ENCODE results near the gene B4GAT1.
A peak's percentile ranks its signal among the peaks of the same experiment; 100 is the strongest.
"Not testable (repeated sequence)": the region's sequence is repeated elsewhere in the genome, so short reads cannot be mapped to it uniquely, and the experiment has no call there.

The B4GAT1 gene

GRCh38 chr11:66311965-66312548, 35.4 kb downstream of the B4GAT1 start:
- peak; percentile 65 for DNase-seq (ENCODE audit: low spot score)
- peak; percentile 28 for FAIRE-seq

DNA sequence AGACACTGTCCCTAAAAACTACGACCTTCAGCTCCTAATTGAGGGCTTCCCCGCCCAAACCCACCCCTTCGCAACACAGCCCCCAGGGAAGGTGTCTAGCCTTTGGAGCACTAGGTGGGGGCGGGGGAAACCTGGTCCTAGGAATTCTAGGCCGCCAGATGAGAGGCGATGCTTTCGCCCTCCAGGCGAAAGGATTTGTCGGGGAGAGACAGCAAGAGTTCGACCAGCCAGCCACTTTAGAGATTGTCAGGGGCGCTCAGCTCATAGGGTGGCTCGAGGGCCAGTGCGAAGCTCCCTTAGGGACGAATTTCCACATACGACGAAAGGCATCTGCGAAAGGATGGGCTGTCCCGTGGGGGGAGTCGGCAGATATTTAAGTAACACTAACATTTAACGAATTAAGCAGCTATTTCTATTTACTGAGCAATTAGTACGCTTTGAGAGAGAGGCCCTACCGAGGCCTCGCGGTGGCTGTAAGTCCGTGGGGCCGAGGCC, 35.9 kb downstream of the B4GAT1 start:
- DNase-seq (ENCODE audit: low spot score) = no peak
- no peak for FAIRE-seq

GRCh38 chr11:66310803-66311440, 36.5 kb downstream of the B4GAT1 start:
- DNase-seq (ENCODE audit: low spot score); FAIRE-seq: not testable (repeated sequence)

- no peak for FAIRE-seq
- no peak for DNase-seq (ENCODE audit: low spot score)
These were observed 37.1 kb downstream of the B4GAT1 start for GRCh38 chr11:66310324-66310723.

GRCh38 chr11:66309475-66309874, 38.0 kb downstream of the B4GAT1 start:
- FAIRE-seq (no peak), DNase-seq (ENCODE audit: low spot score) (no peak)

DNA sequence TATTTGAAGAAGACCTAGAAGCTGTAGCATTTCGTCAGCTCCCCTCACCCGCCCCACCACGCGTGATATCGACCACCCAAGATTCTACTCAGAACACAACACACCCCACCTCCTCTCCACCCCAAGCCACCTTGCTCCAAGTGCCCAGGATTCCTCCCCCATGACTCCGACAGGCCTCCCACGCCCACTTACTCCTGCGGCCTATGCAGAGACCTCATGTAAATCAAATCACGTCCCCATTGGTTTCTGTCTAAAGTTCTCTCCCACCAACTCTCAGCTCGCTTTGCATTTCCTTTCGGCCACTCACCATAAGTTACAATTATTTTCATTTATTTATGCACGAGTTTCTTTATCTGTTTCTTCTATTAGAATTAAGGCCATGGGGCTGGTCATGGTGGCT, 44.8 kb downstream of the B4GAT1 start:
- FAIRE-seq (no peak), DNase-seq (ENCODE audit: low spot score) (no peak)

DNA sequence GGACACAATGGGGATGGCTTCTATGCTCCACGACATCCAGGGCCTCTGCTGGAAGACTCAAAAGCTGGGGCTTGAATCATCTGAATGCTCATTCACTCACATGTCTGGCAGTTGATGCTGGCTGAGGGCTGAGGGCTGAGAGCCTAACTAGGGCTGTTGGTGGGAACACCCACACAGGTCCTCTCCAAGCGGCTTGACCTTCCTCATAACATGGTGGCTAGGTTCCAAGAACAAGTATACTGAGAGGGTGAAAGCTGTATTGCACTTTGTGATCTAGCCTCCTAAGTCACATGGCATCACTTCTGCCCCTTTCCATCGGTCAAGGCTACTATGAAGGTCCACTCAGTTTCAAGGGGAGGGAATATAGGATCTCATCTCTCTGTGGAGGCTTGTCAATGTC, 48.2 kb downstream of the B4GAT1 start:
- DNase-seq (ENCODE audit: low spot score) = no peak
- no peak for FAIRE-seq

DNA sequence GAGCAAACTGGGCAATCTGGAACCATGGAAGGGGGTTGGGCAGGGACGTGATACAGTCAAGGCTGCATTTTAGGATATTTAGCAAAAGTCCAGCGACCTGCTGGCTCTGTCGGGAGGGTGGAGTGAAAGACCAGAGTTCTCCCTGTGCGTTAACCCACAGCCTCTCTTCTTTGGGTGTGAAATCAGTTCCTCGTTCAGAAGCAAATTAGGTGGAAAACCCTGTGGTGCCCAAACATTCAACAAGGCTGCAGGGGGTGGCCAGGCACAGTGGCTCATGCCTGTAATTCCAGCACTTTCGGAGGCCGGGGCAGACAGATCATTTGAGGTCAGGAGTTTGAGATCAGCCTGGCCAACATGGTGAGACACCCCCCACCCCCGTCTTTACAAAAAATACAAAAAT, 49.8 kb downstream of the B4GAT1 start:
- DNase-seq (ENCODE audit: low spot score) = no peak
- FAIRE-seq = no peak

Data from RCC 7860 (cell line).